Left ventricle myocardium inferior (tissue), 1 donor: ENCODE measurements around the gene SNN. TPM values are rescaled to one million over a fixed set of nuclear protein-coding genes. Genes with fewer than 3 reads are reported as not detected.

Experiments
- DNase-seq: peaks from one replicate; pipeline ENCODE4 v3.0.0-alpha.2; 2020
- H3K27ac ChIP-seq: fragments of 200-600 bp; replicated peaks from 2 replicates; pipeline ENCODE4 v1.8.0; 2021
- H3K27me3 ChIP-seq: fragments of 200-600 bp; 2 replicates; pipeline ENCODE4 v1.8.0; 2021; ENCODE audit warnings: low read depth
- H3K36me3 ChIP-seq: fragments of 200-600 bp; 2 replicates; pipeline ENCODE4 v1.8.0; 2021
- H3K4me1 ChIP-seq: fragments of 200-600 bp; 2 replicates; pipeline ENCODE4 v1.8.0; 2021
- H3K4me3 ChIP-seq: fragments of 200-600 bp; 2 replicates; pipeline ENCODE4 v1.8.0; 2021; ENCODE audit warnings: mild to moderate bottlenecking, moderate library complexity
- H3K9me3 ChIP-seq: fragments of 200-600 bp; replicated peaks from 2 replicates; pipeline ENCODE4 v1.8.0; 2021
- intact Hi-C: fragments of 100-400 bp; cut with micrococcal nuclease; formaldehyde crosslinking; loops from one replicate; pipeline ENCODE4 v1.11.0; 2022
- total RNA-seq: library from RNA; stranded (reverse); fragmentation: NEBNext Ultra II Directional; extraction: Animal tissue kit (Norgen Biotek cat#: 25700); gene quantifications from one replicate; pipeline ENCODE4 v1.2.1, GENCODE V29; 2021
- TF ChIP-seq, protein P1 (sequence below): fragments of 200-600 bp; IDR thresholded peaks from 2 replicates; pipeline ENCODE4 v1.8.0; 2021; ENCODE audit warnings: antibody characterized with exemption, mild to moderate bottlenecking, borderline replicate concordance
- donor health status: DM: no; HTN: yes; CAD: no; lungs with severe emphysema.

Gene SNN
- total RNA-seq, 1 donor from 2014 or later, result 28.2 TPM

DNA sequence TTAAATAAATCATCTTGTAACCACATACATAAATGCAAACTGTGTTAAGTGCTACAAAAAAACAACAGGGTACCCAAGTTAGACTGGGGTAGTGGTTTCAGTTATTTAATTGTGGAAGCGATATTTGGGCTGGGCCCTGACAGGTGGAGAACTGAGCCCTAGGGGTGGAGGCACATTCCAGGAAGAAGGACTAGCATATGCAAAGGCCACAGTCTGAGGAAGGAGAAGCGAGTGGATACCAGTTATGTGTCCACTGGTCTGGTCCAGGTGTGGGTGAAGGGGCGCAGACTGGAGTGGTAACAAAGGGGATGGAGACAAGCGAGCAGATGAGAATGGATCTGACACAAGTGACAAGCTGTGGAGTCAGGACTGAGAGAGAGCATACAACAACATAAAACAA, 51.5 kb downstream of the SNN start:
- Histone ChIP-seq H3K4me1 (peaks cover 28% of the 10 kb centered on the region), H3K27ac (peak overlapping the region; percentile 4), H3K9me3 (no peaks in the 10 kb centered on the region), H3K27me3 (no peaks in the 10 kb centered on the region), H3K36me3 (peaks cover 74% of the 10 kb centered on the region), H3K4me3 (no peak overlapping the region)
- TF ChIP-seq, protein P1, sequence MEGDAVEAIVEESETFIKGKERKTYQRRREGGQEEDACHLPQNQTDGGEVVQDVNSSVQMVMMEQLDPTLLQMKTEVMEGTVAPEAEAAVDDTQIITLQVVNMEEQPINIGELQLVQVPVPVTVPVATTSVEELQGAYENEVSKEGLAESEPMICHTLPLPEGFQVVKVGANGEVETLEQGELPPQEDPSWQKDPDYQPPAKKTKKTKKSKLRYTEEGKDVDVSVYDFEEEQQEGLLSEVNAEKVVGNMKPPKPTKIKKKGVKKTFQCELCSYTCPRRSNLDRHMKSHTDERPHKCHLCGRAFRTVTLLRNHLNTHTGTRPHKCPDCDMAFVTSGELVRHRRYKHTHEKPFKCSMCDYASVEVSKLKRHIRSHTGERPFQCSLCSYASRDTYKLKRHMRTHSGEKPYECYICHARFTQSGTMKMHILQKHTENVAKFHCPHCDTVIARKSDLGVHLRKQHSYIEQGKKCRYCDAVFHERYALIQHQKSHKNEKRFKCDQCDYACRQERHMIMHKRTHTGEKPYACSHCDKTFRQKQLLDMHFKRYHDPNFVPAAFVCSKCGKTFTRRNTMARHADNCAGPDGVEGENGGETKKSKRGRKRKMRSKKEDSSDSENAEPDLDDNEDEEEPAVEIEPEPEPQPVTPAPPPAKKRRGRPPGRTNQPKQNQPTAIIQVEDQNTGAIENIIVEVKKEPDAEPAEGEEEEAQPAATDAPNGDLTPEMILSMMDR, result no peak
- intact Hi-C loops, result loop anchor here (5.0 to 10.0 kb wide), 2 partner anchors 185 to 322 kb away; no protein-coding TSS in a partner anchor
- DNase-seq, result no peak

DNA sequence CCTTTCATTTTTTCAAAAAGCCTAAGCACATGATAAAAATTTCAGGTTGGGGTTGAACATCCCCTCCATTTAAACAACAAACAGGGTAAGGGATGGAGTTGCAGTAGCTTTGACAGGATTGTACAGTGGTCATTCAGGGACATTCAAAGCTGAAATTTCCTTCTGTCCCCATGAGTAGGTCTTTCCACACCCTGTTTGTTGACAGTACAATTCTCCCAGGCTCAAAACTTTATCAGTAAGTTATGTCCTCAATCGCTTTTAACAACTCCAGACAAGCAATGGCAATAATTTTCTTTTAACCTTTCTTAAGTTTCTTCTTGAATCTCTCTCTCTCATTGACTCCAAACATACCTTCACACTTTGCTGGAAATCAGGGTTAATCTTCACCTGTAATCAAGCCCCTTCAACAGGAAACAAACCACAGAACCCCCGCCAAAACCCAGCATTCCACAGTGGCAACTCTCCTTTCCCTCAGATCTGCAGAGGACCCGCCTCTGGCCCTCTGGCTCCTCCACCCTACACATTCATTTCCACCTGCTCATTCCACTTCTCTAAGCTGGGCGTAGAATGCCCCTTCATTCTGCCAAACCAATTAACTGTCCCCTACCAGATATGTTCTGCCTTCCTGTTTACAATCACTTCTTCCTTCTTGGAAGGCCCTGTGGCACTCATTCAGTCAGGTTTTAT, 53.7 kb downstream of the SNN start:
- Histone ChIP-seq H3K4me1 (peaks cover 39% of the 10 kb centered on the region), H3K36me3 (peaks cover 83% of the 10 kb centered on the region), H3K27me3 (no peaks in the 10 kb centered on the region), H3K27ac (no peak overlapping the region), H3K9me3 (no peaks in the 10 kb centered on the region), H3K4me3 (no peak overlapping the region)
- intact Hi-C loops, result no loop called here
- TF ChIP-seq, protein P1, result no peak
- no peak for DNase-seq

DNA sequence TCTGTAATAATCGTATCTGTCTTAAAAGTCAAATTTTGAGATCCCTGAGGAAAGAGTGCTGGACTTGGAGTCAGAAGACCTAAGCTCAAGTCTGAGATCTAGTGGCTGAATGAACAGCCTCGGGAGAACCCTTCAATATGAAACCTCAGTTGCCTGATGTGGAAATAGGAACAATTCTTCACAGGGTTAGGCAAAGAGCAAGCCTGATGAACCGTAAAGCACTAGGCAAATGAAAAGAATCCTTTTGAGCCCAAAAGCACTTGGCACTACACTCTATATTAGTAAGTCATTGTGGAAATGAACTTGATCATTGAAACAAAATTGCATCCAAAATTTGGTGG, 54.2 kb downstream of the SNN start:
- H3K9me3 ChIP-seq, result no peaks in the 10 kb centered on the region
- H3K27me3 ChIP-seq, result no peaks in the 10 kb centered on the region
- no peak for DNase-seq
- H3K27ac ChIP-seq, result no peak overlapping the region
- H3K4me3 ChIP-seq, result no peak overlapping the region
- intact Hi-C loops, result no loop called here
- peaks cover 83% of the 10 kb centered on the region for H3K36me3 ChIP-seq
- peaks cover 39% of the 10 kb centered on the region for H3K4me1 ChIP-seq
- TF ChIP-seq, protein P1, result no peak

DNA sequence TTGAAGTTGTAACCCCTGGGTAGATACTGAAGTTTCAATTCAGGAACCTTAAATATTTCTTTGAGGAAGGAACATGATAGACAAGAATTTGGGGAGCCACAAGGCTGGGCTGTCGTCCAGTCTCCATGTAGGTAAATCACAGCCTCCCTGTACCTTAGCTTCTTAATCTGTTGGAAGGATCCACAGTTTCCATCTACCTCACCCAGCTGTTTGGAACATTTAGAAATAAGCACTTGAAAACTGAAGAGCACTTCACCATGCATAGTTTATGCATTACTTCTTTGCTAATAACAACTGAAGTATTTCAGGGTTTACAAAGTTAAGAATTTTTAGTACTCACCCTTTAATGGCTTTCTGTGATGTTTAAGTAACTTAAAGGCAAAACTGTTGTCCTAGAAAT, 57.2 kb downstream of the SNN start:
- Histone ChIP-seq H3K27me3 (no peaks in the 10 kb centered on the region), H3K27ac (no peak overlapping the region), H3K36me3 (peaks cover 85% of the 10 kb centered on the region), H3K4me1 (peaks cover 44% of the 10 kb centered on the region), H3K9me3 (no peaks in the 10 kb centered on the region), H3K4me3 (no peak overlapping the region)
- no peak for DNase-seq
- TF ChIP-seq, protein P1, result no peak
- intact Hi-C loops, result no loop called here

DNA sequence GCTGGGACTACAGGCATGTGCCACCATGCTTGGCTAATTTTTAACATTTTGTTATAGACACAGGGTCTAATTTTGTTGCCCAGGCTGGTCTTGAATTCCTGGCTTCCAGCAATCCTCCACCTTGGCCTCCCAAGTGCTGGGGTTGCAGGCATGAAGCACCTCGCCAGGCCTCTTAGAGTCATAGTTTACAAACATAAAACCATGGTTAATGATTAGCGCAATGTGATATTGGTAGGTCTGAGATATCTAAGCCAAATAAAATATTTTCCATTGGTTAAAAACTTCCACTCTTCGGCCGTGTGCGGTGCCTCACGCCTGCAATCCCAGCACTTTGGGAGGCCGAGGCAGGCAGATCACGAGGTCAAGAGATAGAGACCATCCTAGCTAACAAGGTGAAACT, 57.8 kb downstream of the SNN start:
- no peaks in the 10 kb centered on the region for H3K27me3 ChIP-seq
- intact Hi-C loops, result no loop called here
- H3K36me3 ChIP-seq, result peaks cover 83% of the 10 kb centered on the region
- TF ChIP-seq, protein P1, result no peak
- H3K4me3 ChIP-seq, result no peak overlapping the region
- no peak for DNase-seq
- no peak overlapping the region for H3K27ac ChIP-seq
- no peaks in the 10 kb centered on the region for H3K9me3 ChIP-seq
- H3K4me1 ChIP-seq, result peaks cover 50% of the 10 kb centered on the region
